SK-N-SH (cell line): ENCODE results near the gene ECPAS. TPM values are rescaled to one million over a fixed set of nuclear protein-coding genes. Genes with fewer than 3 reads are reported as not detected.
"Not testable (repeated sequence)": the region's sequence is repeated elsewhere in the genome, so short reads cannot be mapped to it uniquely, and the experiment has no call there.

Experiments used
- CTCF ChIA-PET: fragments of 300-600, 350-600 bp; formaldehyde crosslinking; extraction: SDS; loops from one replicate; lab custom pipeline; 2021; lab: Yijun Ruan, JAX
- POLR2A ChIA-PET: fragments of 350-600 bp; sonication (Branson Sonifier 250); formaldehyde crosslinking; extraction: SDS; loops from one replicate; lab custom pipeline; 2020; ENCODE audit warnings: antibody characterized with exemption, inconsistent platforms; lab: Yijun Ruan, JAX
- DNase-seq: peaks from one replicate; pipeline ENCODE4 v3.0.0; 2012
- H2AFZ ChIP-seq: fragments of 200-600 bp; sonication (generic); 2 replicates; pipeline ENCODE4 v1.8.1; 2016; ENCODE audit warnings: antibody characterized with exemption, mild to moderate bottlenecking, low read depth
- H3F3A ChIP-seq: fragments of 200-600 bp; sonication (generic); replicated peaks from 2 replicates; pipeline ENCODE3; 2016; ENCODE audit warnings: antibody characterized with exemption, mild to moderate bottlenecking; ENCODE audit not compliant: insufficient read depth
- H3K27ac ChIP-seq, 2 experiments: fragments of 200-500 bp in 1 of 2; fragments of 200-600 bp in 1 of 2; sonication (Bioruptor generic) in 1 of 2; sonication (generic), shearing (Covaris generic) in 1 of 2; 2 replicates each; pipeline versions ENCODE4 v1.5.1 to v1.6.1; 2014 to 2016; ENCODE audit warnings: low read depth in 2 of 2, inconsistent platforms in 1 of 2, low read length in 1 of 2, mild to moderate bottlenecking in 1 of 2, mixed read lengths in 1 of 2
- H3K27me3 ChIP-seq: fragments of 200-600 bp; sonication (generic), shearing (Covaris generic); 2 replicates; pipeline ENCODE4 v1.6.1; 2016; ENCODE audit warnings: mixed run types; ENCODE audit not compliant: insufficient read depth
- H3K36me3 ChIP-seq, 2 experiments: fragments of 200-500 bp in 1 of 2; fragments of 200-600 bp in 1 of 2; sonication (Bioruptor generic) in 1 of 2; sonication (generic) in 1 of 2; replicated peaks in 1 of 2; 2 replicates each; pipeline versions ENCODE3 to v1.5.1; 2014 to 2016; ENCODE audit warnings: low read length in 1 of 2, mild to moderate bottlenecking in 1 of 2; ENCODE audit not compliant: insufficient read depth in 2 of 2, control insufficient read depth in 1 of 2
- H3K4me1 ChIP-seq, 2 experiments: fragments of 200-500 bp in 1 of 2; fragments of 200-600 bp in 1 of 2; sonication (Bioruptor generic) in 1 of 2; sonication (generic), shearing (Covaris generic) in 1 of 2; 2 replicates each; pipeline versions ENCODE4 v1.5.1 to v1.6.1; 2014 to 2016; ENCODE audit warnings: low read depth in 1 of 2, low read length in 1 of 2, mixed run types in 1 of 2; ENCODE audit not compliant: insufficient read depth in 2 of 2, control insufficient read depth in 1 of 2
- H3K4me2 ChIP-seq: fragments of 200-600 bp; sonication (generic), shearing (Covaris generic); 2 replicates; pipeline ENCODE4 v1.6.1; 2017; ENCODE audit warnings: mixed run types
- H3K4me3 ChIP-seq, 2 experiments: fragments of 200-500 bp in 1 of 2; fragments of 200-600 bp in 1 of 2; sonication (Bioruptor generic) in 1 of 2; sonication (generic), shearing (Covaris generic) in 1 of 2; 2 replicates each; pipeline versions ENCODE4 v1.5.1 to v1.8.1; 2014 to 2016; ENCODE audit warnings: low read depth in 2 of 2, inconsistent platforms in 1 of 2, low read length in 1 of 2, mild to moderate bottlenecking in 1 of 2, mixed read lengths in 1 of 2, moderate library complexity in 1 of 2
- H3K79me2 ChIP-seq: fragments of 200-600 bp; sonication (generic); 2 replicates; pipeline ENCODE4 v1.8.1; 2017; ENCODE audit warnings: mild to moderate bottlenecking; ENCODE audit not compliant: insufficient read depth
- H3K9ac ChIP-seq: fragments of 200-600 bp; sonication (generic); 2 replicates; pipeline ENCODE4 v1.6.1; 2017; ENCODE audit warnings: mixed run types
- H3K9me2 ChIP-seq: fragments of 200-600 bp; sonication (generic); 2 replicates; pipeline ENCODE4 v1.6.1; 2017; ENCODE audit warnings: mixed run types
- H3K9me3 ChIP-seq: fragments of 200-600 bp; sonication (generic); 2 replicates; pipeline ENCODE4 v1.6.1; 2017; ENCODE audit warnings: mixed run types, mild to moderate bottlenecking, moderate library complexity
- H4K20me1 ChIP-seq: fragments of 200-600 bp; sonication (generic); 2 replicates; pipeline ENCODE4 v1.6.1; 2017; ENCODE audit warnings: mild to moderate bottlenecking, mixed run types; ENCODE audit not compliant: insufficient read depth
- EP300 ChIP-seq, 2 experiments: IDR thresholded peaks; 2 replicates each; pipeline versions ENCODE4 v1.4.0 to v1.6.1; 2012; ENCODE audit warnings: borderline replicate concordance in 1 of 2, low read depth in 1 of 2, low read length in 1 of 2
- JUND ChIP-seq: IDR thresholded peaks from 2 replicates; pipeline ENCODE4 v1.4.0; 2012
- MXI1 ChIP-seq: IDR thresholded peaks from 2 replicates; pipeline ENCODE4 v1.6.1; 2012; ENCODE audit warnings: mild to moderate bottlenecking, low read depth, low read length, improper control_type of control experiment
- NRF1 ChIP-seq: IDR thresholded peaks from 2 replicates; pipeline ENCODE4 v1.6.1; 2012; ENCODE audit warnings: low read depth, mild to moderate bottlenecking, low read length
- RAD21 ChIP-seq: IDR thresholded peaks from 2 replicates; pipeline ENCODE4 v1.6.1; 2012; ENCODE audit warnings: mild to moderate bottlenecking, low read length
- RCOR1 ChIP-seq: fragments of 150-350 bp; IDR thresholded peaks from 2 replicates; pipeline ENCODE4 v1.6.1; 2017; ENCODE audit warnings: antibody characterized with exemption, low read length
- RXRA ChIP-seq: IDR thresholded peaks from 2 replicates; pipeline ENCODE4 v1.4.0; 2012; ENCODE audit warnings: low read depth, mild to moderate bottlenecking, borderline replicate concordance
- SIN3A ChIP-seq: IDR thresholded peaks from 2 replicates; pipeline ENCODE4 v1.6.1; 2012; ENCODE audit warnings: low read depth, mild to moderate bottlenecking, low read length, moderate library complexity, borderline replicate concordance
- TCF12 ChIP-seq: IDR thresholded peaks from 2 replicates; pipeline ENCODE4 v1.4.0; 2012
- TEAD4 ChIP-seq: IDR thresholded peaks from 2 replicates; pipeline ENCODE4 v1.4.0; 2012; ENCODE audit warnings: mild to moderate bottlenecking, borderline replicate concordance; ENCODE audit not compliant: insufficient read depth
- YY1 ChIP-seq: IDR thresholded peaks from 2 replicates; pipeline ENCODE4 v1.4.0; 2012; ENCODE audit warnings: low read depth, mild to moderate bottlenecking
- WGBS: methylation state at CpG from one replicate; pipeline ENCODE4 v1.1.6; 2017; ENCODE audit warnings: low lambda C conversion rate; 5-methylcytosine and 5-hydroxymethylcytosine counted together
- polyA plus RNA-seq, 3 experiments: library from polyadenylated mRNA; depleted of rRNA; stranded (reverse); fragments of >200 nt; gene quantifications; 2 replicates each; pipeline ENCODE4 v1.2.3, GENCODE V29; 2012
- TF ChIP-seq, protein P1 (sequence below): IDR thresholded peaks from 2 replicates; pipeline ENCODE4 v1.4.0; 2012; ENCODE audit warnings: low read depth
- TF ChIP-seq, protein P2 (sequence below): fragments of 150-350 bp; IDR thresholded peaks from 2 replicates; pipeline ENCODE4 v1.6.1; 2016; ENCODE audit warnings: mild to moderate bottlenecking, low read depth, low read length
- TF ChIP-seq, protein P3 (sequence below): fragments of 150-350 bp; IDR thresholded peaks from 2 replicates; pipeline ENCODE4 v1.6.1; 2017; ENCODE audit warnings: antibody characterized with exemption, low read length, low read depth, borderline replicate concordance
- TF ChIP-seq, protein P4 (sequence below): IDR thresholded peaks from 2 replicates; pipeline ENCODE4 v1.4.0; 2012; ENCODE audit warnings: low read depth, borderline replicate concordance

Gene ECPAS
- polyA plus RNA-seq, 1 of the 3 experiments (the other 2 are of a cell fraction): 17.9 TPM

DNA sequence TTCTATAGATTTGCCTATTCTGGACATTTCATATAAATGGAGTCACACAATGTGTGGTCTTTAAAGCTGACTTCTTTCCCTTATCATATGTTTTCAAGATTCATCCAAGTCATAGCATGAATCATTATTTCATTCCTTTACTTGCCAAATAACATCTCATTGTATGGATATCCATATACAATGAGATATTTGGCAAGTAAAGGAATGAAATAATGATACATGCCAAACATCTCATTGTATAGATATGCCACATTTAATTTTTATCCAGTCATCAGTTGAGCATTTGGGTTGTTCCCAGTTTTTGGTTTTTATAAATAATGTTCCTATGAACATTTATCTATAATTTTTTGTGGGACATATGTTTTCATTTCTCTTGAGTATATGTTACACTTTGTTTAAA is 133.6 kb downstream of the ECPAS start (continued):
- no peak for TF ChIP-seq EP300 (IDR thresholded peaks at IDR 0.05; ENCODE audit: borderline replicate concordance in 1 of 2, low read depth in 1 of 2, low read length in 1 of 2)

DNA sequence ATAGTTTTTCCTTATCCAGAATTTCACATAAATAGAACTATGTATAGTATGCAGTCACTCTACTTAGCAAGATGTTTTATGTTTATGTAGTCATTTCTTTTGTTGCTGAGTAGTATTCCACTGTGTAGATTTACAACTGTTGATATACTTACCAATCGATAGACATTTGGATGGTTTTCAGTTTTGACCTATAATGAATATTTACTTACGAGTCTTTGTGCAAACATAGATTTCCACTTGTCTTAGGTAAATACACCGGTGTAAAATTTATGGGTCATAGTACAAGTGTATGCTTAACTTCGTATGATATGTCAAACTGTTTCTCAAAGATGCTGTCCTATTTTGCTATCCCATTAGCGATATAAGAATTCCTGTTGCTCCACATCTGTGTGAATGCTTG is 134.4 kb downstream of the ECPAS start:
- H3K27me3 ChIP-seq: no peaks in the 10 kb centered on the region
- H4K20me1 ChIP-seq: no peaks in the 10 kb centered on the region
- H3K9ac ChIP-seq: no peak overlapping the region
- H3K4me2 ChIP-seq: no peak overlapping the region
- CTCF ChIA-PET: no interaction called here
- TF ChIP-seq, protein P1, sequence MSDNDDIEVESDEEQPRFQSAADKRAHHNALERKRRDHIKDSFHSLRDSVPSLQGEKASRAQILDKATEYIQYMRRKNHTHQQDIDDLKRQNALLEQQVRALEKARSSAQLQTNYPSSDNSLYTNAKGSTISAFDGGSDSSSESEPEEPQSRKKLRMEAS: no peak
- TF ChIP-seq NRF1 (no peak), MXI1 (no peak), SIN3A (no peak)
- 71% methylated on average over 5 of the region's 5 CpGs for WGBS
- no peak overlapping the region for H3K27ac ChIP-seq
- no peaks in the 10 kb centered on the region for H3K36me3 ChIP-seq
- no peak for DNase-seq
- H3K79me2 ChIP-seq: no peaks in the 10 kb centered on the region
- H3K9me3 ChIP-seq: peaks cover 6% of the 10 kb centered on the region; the same call in 1 of the 2 replicates
- POLR2A ChIA-PET: no interaction called here
- H3K9me2 ChIP-seq: no peaks in the 10 kb centered on the region
- no peaks in the 10 kb centered on the region for H3F3A ChIP-seq
- H2AFZ ChIP-seq: no peak overlapping the region
- H3K4me1 ChIP-seq: no peaks in the 10 kb centered on the region
- no peak overlapping the region for H3K4me3 ChIP-seq

DNA sequence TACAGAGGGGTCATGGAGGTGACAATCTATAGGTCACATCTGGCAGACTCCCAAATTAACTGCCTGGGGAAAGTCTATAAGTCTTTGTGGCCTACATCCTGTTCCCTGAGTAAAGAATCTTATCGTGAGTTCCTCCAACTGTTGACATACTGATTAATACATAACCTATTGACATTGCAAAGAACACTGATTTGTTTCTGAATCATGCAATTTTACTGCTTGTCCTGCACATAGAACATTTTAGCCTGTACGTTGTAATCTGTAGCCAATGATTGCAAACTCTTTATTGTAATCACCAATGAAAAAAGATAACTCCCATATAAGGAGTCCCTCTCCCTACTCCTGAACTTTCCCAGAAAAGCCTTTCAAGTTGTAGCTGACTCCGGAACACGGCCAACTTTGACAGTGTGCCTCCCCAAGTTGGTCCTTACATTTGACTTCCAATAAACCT is 135.3 kb downstream of the ECPAS start:
- Histone ChIP-seq H3K27ac (no peak overlapping the region), H3K9me2 (no peaks in the 10 kb centered on the region), H3K79me2 (no peaks in the 10 kb centered on the region), H2AFZ (no peak overlapping the region), H3K4me2 (no peak overlapping the region), H4K20me1 (no peaks in the 10 kb centered on the region), H3K9ac (no peak overlapping the region), H3K4me1 (no peaks in the 10 kb centered on the region), H3K36me3 (no peaks in the 10 kb centered on the region), H3K4me3 (no peak overlapping the region), H3F3A (no peaks in the 10 kb centered on the region), H3K9me3 (no peaks in the 10 kb centered on the region), H3K27me3 (no peaks in the 10 kb centered on the region)
- 55% methylated on average over 4 of the region's 4 CpGs for WGBS
- no peak for TF ChIP-seq TEAD4
- TF ChIP-seq JUND: no peak
- TF ChIP-seq, protein P2, sequence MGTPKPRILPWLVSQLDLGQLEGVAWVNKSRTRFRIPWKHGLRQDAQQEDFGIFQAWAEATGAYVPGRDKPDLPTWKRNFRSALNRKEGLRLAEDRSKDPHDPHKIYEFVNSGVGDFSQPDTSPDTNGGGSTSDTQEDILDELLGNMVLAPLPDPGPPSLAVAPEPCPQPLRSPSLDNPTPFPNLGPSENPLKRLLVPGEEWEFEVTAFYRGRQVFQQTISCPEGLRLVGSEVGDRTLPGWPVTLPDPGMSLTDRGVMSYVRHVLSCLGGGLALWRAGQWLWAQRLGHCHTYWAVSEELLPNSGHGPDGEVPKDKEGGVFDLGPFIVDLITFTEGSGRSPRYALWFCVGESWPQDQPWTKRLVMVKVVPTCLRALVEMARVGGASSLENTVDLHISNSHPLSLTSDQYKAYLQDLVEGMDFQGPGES: no peak
- TF ChIP-seq, protein P1: no peak
- TF ChIP-seq TCF12: no peak
- TF ChIP-seq, protein P3, sequence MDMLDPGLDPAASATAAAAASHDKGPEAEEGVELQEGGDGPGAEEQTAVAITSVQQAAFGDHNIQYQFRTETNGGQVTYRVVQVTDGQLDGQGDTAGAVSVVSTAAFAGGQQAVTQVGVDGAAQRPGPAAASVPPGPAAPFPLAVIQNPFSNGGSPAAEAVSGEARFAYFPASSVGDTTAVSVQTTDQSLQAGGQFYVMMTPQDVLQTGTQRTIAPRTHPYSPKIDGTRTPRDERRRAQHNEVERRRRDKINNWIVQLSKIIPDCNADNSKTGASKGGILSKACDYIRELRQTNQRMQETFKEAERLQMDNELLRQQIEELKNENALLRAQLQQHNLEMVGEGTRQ: no peak
- TF ChIP-seq, protein P4, sequence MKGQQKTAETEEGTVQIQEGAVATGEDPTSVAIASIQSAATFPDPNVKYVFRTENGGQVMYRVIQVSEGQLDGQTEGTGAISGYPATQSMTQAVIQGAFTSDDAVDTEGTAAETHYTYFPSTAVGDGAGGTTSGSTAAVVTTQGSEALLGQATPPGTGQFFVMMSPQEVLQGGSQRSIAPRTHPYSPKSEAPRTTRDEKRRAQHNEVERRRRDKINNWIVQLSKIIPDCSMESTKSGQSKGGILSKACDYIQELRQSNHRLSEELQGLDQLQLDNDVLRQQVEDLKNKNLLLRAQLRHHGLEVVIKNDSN: no peak
- TF ChIP-seq YY1: no peak
- no peak for TF ChIP-seq RAD21
- TF ChIP-seq EP300 (IDR thresholded peaks at IDR 0.05; ENCODE audit: borderline replicate concordance in 1 of 2, low read depth in 1 of 2, low read length in 1 of 2): no peak
- no peak for TF ChIP-seq RCOR1
- no peak for TF ChIP-seq RXRA
- no peak for DNase-seq
- ChIA-PET CTCF (no interaction called here), POLR2A (no interaction called here)

DNA sequence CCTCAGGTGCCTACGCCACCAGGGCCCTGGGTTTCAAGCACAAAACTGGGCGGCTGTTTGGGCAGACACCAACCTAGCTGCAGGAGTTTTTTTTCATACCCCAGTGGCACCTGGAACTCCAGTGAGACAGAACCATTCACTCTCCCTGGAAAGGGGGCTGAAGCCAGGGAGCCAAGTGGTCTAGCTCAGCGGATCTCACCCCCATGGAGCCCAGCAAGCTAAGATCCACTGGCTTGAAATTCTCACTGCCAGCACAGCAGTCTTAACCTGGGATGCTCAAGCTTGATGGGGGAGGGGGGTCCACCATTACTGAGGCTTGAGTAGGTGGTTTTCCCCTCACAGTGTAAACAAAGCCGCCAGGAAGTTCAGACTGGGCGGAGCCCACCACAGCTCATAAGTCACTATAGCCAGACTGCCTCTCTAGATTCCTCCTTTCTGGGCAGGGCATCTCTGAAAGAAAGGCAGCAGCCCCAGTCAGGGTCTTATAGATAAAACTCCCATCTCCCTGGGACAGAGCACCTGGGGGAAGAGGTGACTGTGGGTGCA is 149.8 kb downstream of the ECPAS start:
- H3K4me2 ChIP-seq, H3K9me2 ChIP-seq, CTCF ChIA-PET, H3K27me3 ChIP-seq, H3K4me1 ChIP-seq, POLR2A ChIA-PET, H4K20me1 ChIP-seq, H3K79me2 ChIP-seq, H2AFZ ChIP-seq, H3K9me3 ChIP-seq, H3K27ac ChIP-seq, H3K36me3 ChIP-seq, H3K4me3 ChIP-seq, H3F3A ChIP-seq, DNase-seq, H3K9ac ChIP-seq: not testable (repeated sequence)
- whole genome bisulfite sequencing: 80% methylated on average over 2 of the region's 5 CpGs
